Gastroesophageal sphincter (tissue), 2 donors: ENCODE results near the gene RAI1.

Experiments
- EP300 ChIP-seq: sonication (generic); formaldehyde crosslinking; IDR thresholded peaks from one replicate; pipeline ENCODE4 v1.6.1; 2017; ENCODE audit warnings: antibody characterized with exemption, mild to moderate bottlenecking
- POLR2AphosphoS5 ChIP-seq: sonication (generic); formaldehyde crosslinking; IDR thresholded peaks from one replicate; pipeline ENCODE4 v1.6.1; 2017; ENCODE audit warnings: antibody characterized with exemption

DNA sequence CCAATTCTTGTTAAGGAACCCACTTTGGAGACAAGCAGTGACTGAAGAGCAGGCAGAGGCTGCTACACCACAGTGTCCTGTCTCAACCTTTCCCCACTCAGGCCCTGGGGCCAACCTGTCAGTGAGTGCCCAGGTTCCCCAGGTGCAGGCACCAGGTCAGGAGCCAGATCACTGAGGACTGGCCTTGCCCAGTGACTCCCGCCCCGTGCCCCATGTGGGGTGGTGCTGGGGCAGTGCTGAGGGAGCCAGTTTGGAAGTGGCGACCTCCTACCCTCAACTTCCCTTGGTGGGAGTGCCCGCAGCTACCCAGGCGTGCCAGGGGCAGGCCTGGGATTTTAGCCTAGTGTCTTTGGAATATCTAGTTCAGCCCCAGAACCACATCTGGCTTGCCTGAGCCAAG is 126.2 kb downstream of the RAI1 start:
- TF ChIP-seq POLR2AphosphoS5 (no peak), EP300 (no peak)
